ENCODE data around the gene RNU2-1. TPM values are rescaled to one million over a fixed set of nuclear protein-coding genes. Genes with fewer than 3 reads are reported as not detected.
A peak's percentile ranks its signal among the peaks of the same experiment; 100 is the strongest.

The RNU2-1 gene
- total and polyA plus RNA-seq, 2 of the 13 experiments (the other 11 are each of a cell fraction or from before 2014, with no cell fraction given) = not detected

GRCh38 chr17:43211480-43212402 lies 22.0 kb downstream of the RNU2-1 start, which contains the start of gene TMEM106A (continued):
- TF ChIP-seq, protein P1, sequence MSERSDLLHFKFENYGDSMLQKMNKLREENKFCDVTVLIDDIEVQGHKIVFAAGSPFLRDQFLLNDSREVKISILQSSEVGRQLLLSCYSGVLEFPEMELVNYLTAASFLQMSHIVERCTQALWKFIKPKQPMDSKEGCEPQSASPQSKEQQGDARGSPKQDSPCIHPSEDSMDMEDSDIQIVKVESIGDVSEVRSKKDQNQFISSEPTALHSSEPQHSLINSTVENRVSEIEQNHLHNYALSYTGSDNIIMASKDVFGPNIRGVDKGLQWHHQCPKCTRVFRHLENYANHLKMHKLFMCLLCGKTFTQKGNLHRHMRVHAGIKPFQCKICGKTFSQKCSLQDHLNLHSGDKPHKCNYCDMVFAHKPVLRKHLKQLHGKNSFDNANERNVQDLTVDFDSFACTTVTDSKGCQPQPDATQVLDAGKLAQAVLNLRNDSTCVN (CRISPR knock-in tag; IDR thresholded peaks at IDR 0.05; ENCODE audit: borderline replicate concordance) = peak; percentile 54
- TF ChIP-seq ARNT2 (CRISPR knock-in tag; IDR thresholded peaks at IDR 0.05; ENCODE audit: low read depth) (peak; percentile 68), ATF3 (CRISPR knock-in tag; IDR thresholded peaks at IDR 0.05) (no peak; the same call in 1 of the 2 replicates), NR3C1 (CRISPR knock-in tag; IDR thresholded peaks at IDR 0.05) (no peak), SRY (CRISPR knock-in tag; IDR thresholded peaks at IDR 0.05) (peak; percentile 75; the same call in 1 of the 2 replicates), NFIC (IDR thresholded peaks at IDR 0.05; ENCODE audit: low read length) (0 out of 2 replicates have a peak, but pooled peaks have one; percentile 4), ZNF629 (CRISPR knock-in tag; conservative IDR thresholded peaks at IDR 0.05) (no peak; the same call in 1 of the 2 replicates), EP300 (IDR thresholded peaks at IDR 0.05; ENCODE audit: low read depth in 2 of 2, low read length in 2 of 2) (no peak), EP300 (CRISPR knock-in tag; IDR thresholded peaks at IDR 0.05; ENCODE audit: borderline replicate concordance) (no peak), CEBPB (IDR thresholded peaks at IDR 0.05; ENCODE audit: borderline replicate concordance, low read depth, low read length) (no peak), IRF2 (CRISPR knock-in tag; IDR thresholded peaks at IDR 0.05) (peak; percentile 77), ZBTB37 (CRISPR knock-in tag; IDR thresholded peaks at IDR 0.05) (0 out of 2 replicates have a peak, but pooled peaks have one; percentile 17), ZNF234 (CRISPR knock-in tag; conservative IDR thresholded peaks at IDR 0.05) (peak; percentile 91), ZSCAN21 (CRISPR knock-in tag; IDR thresholded peaks at IDR 0.05; ENCODE audit: borderline replicate concordance) (0 out of 2 replicates have a peak, but pooled peaks have one; percentile 48), PAXIP1 (CRISPR knock-in tag; conservative IDR thresholded peaks at IDR 0.05) (no peak), ZNF326 (CRISPR knock-in tag; IDR thresholded peaks at IDR 0.05; ENCODE audit: borderline replicate concordance) (no peak), CHD2 (IDR thresholded peaks at IDR 0.05; ENCODE audit: low read depth, low read length) (no peak), ZNF639 (CRISPR knock-in tag; conservative IDR thresholded peaks at IDR 0.05) (peak; percentile 55; the same call in 1 of the 2 replicates), ZFP1 (CRISPR knock-in tag; IDR thresholded peaks at IDR 0.05) (no peak), HNRNPUL1 (IDR thresholded peaks at IDR 0.05; ENCODE audit: low read depth, low read length) (no peak)
